OCI-LY7 (cell line): ENCODE data around the gene GPC3. TPM values are rescaled to one million over a fixed set of nuclear protein-coding genes. Genes with fewer than 3 reads are reported as not detected.

ENCODE experiments used
- BruUV-seq: library from RNA; stranded (reverse); fragments of 400-500 nt; replicated peaks from 2 replicates; lab custom pipeline; 2021; lab: Mats Ljungman, UMichigan
- CTCF ChIA-PET: fragments of 300-600 bp; sonication (Branson Sonifier 250); formaldehyde crosslinking; loops from one replicate; lab custom pipeline; 2022; ENCODE audit warnings: antibody characterized with exemption; ENCODE audit not compliant: unreplicated experiment; lab: Charles Lee
- POLR2A ChIA-PET: fragments of 300-600 bp; sonication (Branson Sonifier 250); formaldehyde crosslinking; loops from one replicate; lab custom pipeline; 2022; ENCODE audit warnings: antibody characterized with exemption; lab: Charles Lee
- DNase-seq: peaks from one replicate; pipeline ENCODE4 v3.0.0-alpha.2; 2015; ENCODE audit warnings: low spot score
- H2AFZ ChIP-seq: fragments of 200-600 bp; sonication (generic), shearing (Covaris generic); 2 replicates; pipeline ENCODE4 v1.6.1; 2014; ENCODE audit warnings: mild to moderate bottlenecking, antibody characterized with exemption, low read length, moderate library complexity
- H3K27ac ChIP-seq: fragments of 200-600 bp; sonication (generic); 2 replicates; pipeline ENCODE4 v1.5.1; 2014; ENCODE audit warnings: mixed run types, low read depth, mild to moderate bottlenecking, moderate library complexity, low read length, inconsistent platforms; ENCODE audit not compliant: poor library complexity, severe bottlenecking
- H3K36me3 ChIP-seq: fragments of 200-600 bp; sonication (generic); 2 replicates; pipeline ENCODE4 v1.6.1; 2014; ENCODE audit warnings: mild to moderate bottlenecking, antibody characterized with exemption, low read length, moderate library complexity, mixed read lengths; ENCODE audit not compliant: insufficient read depth
- H3K4me1 ChIP-seq: fragments of 200-600 bp; sonication (generic); 2 replicates; pipeline ENCODE4 v1.5.1; 2014; ENCODE audit warnings: mild to moderate bottlenecking, low read length; ENCODE audit not compliant: insufficient read depth, poor library complexity, severe bottlenecking
- H3K4me2 ChIP-seq: fragments of 200-600 bp; sonication (generic); 2 replicates; pipeline ENCODE4 v1.6.1; 2014; ENCODE audit warnings: mild to moderate bottlenecking, low read length
- H3K4me3 ChIP-seq: fragments of 200-600 bp; sonication (generic); 2 replicates; pipeline ENCODE4 v1.5.1; 2014; ENCODE audit warnings: mild to moderate bottlenecking, low read depth, low read length; ENCODE audit not compliant: poor library complexity, severe bottlenecking
- H3K79me2 ChIP-seq: fragments of 200-600 bp; sonication (generic); 2 replicates; pipeline ENCODE4 v1.6.1; 2016; ENCODE audit warnings: low read depth, mild to moderate bottlenecking, low read length, moderate library complexity, mixed read lengths; ENCODE audit not compliant: insufficient read depth
- H3K9me2 ChIP-seq: fragments of 200-600 bp; sonication (generic); 2 replicates; pipeline ENCODE4 v1.6.1; 2016; ENCODE audit warnings: mild to moderate bottlenecking, low read length, mixed read lengths; ENCODE audit not compliant: insufficient read depth
- H3K9me3 ChIP-seq: fragments of 200-600 bp; sonication (generic); 2 replicates; pipeline ENCODE4 v1.6.1; 2014; ENCODE audit warnings: mild to moderate bottlenecking, mixed run types, low read length, mixed read lengths
- H4K20me1 ChIP-seq: fragments of 200-600 bp; sonication (generic); 2 replicates; pipeline ENCODE4 v1.6.1; 2014; ENCODE audit warnings: mild to moderate bottlenecking, antibody characterized with exemption, low read length, moderate library complexity, mixed read lengths; ENCODE audit not compliant: insufficient read depth
- CTCF ChIP-seq: fragments of 200-600 bp; sonication (generic); conservative IDR thresholded peaks from 2 replicates; pipeline ENCODE4 v1.5.1; 2014; ENCODE audit warnings: mild to moderate bottlenecking, antibody characterized with exemption, low read length, moderate library complexity, mixed read lengths
- EZH2phosphoT487 ChIP-seq: fragments of 200-600 bp; sonication (generic); IDR thresholded peaks from 2 replicates; pipeline ENCODE4 v1.6.1; 2018; ENCODE audit warnings: low read depth, borderline replicate concordance, mild to moderate bottlenecking, mixed run types, antibody characterized with exemption, low read length, moderate library complexity, mixed read lengths
- intact Hi-C: fragments of 100-400 bp; cut with micrococcal nuclease; formaldehyde crosslinking; loops from one replicate; pipeline ENCODE4 v1.10.0; 2022; ENCODE audit not compliant: unreplicated experiment
- total RNA-seq, 2 experiments: library from RNA; depleted of rRNA in 1 of 2; stranded (reverse); fragments of >200 nt in 1 of 2; shearing (Covaris generic) in 1 of 2; gene quantifications; 2 replicates each; pipeline ENCODE4 v1.2.3, GENCODE V29; 2014 to 2022

Gene GPC3
- total RNA-seq, 2 experiments from 2014 or later, result not detected

GRCh38 chrX:133869270-133869669 is 116.1 kb downstream of the GPC3 start:
- CTCF ChIA-PET, result no interaction called here
- H2AFZ ChIP-seq, result no peak overlapping the region
- no TSS peak for BruUV-seq
- H3K4me2 ChIP-seq, result no peak overlapping the region
- no peaks in the 10 kb centered on the region for H3K4me1 ChIP-seq
- no peak for TF ChIP-seq CTCF
- TF ChIP-seq EZH2phosphoT487, result no peak
- H3K27ac ChIP-seq, result no peak overlapping the region
- H4K20me1 ChIP-seq, result no peaks in the 10 kb centered on the region
- no peak overlapping the region for H3K4me3 ChIP-seq
- H3K36me3 ChIP-seq, result no peaks in the 10 kb centered on the region
- intact Hi-C loops, result no loop called here
- H3K9me3 ChIP-seq, result no peaks in the 10 kb centered on the region
- H3K9me2 ChIP-seq, result no peaks in the 10 kb centered on the region
- POLR2A ChIA-PET, result no interaction called here
- H3K79me2 ChIP-seq, result no peaks in the 10 kb centered on the region
- no peak for DNase-seq

DNA sequence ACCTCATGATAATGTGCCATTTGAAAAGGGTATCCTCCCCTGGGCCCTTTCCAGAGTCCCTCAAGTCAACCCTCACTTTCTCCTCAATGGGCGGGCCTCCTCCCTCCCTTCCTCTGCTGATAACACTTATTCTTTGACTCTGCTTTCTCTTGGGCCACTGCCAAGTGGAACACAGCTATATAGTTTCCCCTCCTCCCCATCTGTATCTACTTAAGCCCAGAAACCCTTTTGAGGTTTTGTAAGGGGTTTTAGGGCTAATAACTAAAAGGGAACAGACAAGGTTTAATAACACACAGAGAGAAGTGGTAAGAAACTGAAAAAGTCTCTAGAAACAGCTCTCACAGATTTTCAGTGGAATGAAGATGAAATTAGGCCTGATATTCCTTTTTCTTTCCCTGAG is 116.7 kb downstream of the GPC3 start:
- Histone ChIP-seq H3K4me3 (no peak overlapping the region), H3K79me2 (no peaks in the 10 kb centered on the region), H2AFZ (no peak overlapping the region), H3K4me2 (no peak overlapping the region), H3K27ac (no peak overlapping the region), H3K36me3 (no peaks in the 10 kb centered on the region), H3K9me3 (no peaks in the 10 kb centered on the region), H3K4me1 (no peaks in the 10 kb centered on the region), H4K20me1 (no peaks in the 10 kb centered on the region), H3K9me2 (no peaks in the 10 kb centered on the region)
- POLR2A ChIA-PET, result no interaction called here
- no peak for DNase-seq
- CTCF ChIA-PET, result no interaction called here
- TF ChIP-seq CTCF (no peak), EZH2phosphoT487 (no peak)
- BruUV-seq, result no TSS peak
- intact Hi-C loops, result no loop called here

DNA sequence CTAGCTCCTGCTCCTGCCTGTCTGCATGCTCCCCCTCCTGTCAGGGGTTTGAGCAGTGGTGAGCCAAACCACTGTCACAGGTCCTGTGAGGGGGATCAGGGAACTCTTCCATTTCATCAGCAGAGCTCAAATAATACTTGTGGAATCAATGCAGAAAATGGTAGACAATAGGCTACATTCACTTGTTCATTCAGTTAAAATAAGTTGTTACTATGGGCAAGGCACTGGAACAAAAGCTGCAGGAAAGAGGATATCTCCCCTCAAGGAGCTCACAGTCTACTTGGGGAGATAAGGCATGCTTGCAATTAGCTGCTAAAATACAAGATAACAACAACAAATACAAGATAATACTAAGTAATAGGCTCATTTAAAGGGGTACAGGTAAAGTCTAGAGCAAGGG is 117.1 kb downstream of the GPC3 start:
- H3K9me3 ChIP-seq, result no peaks in the 10 kb centered on the region
- CTCF ChIA-PET, result no interaction called here
- no peaks in the 10 kb centered on the region for H3K4me1 ChIP-seq
- TF ChIP-seq CTCF (no peak), EZH2phosphoT487 (no peak)
- BruUV-seq, result no TSS peak
- H3K36me3 ChIP-seq, result no peaks in the 10 kb centered on the region
- no peak overlapping the region for H3K4me2 ChIP-seq
- no peak overlapping the region for H2AFZ ChIP-seq
- H3K79me2 ChIP-seq, result no peaks in the 10 kb centered on the region
- POLR2A ChIA-PET, result no interaction called here
- DNase-seq, result no peak
- intact Hi-C loops, result no loop called here
- no peaks in the 10 kb centered on the region for H3K9me2 ChIP-seq
- H3K4me3 ChIP-seq, result no peak overlapping the region
- no peaks in the 10 kb centered on the region for H4K20me1 ChIP-seq
- no peak overlapping the region for H3K27ac ChIP-seq
